GM12878 (cell line): ENCODE results near the gene ADGRE3. TPM values are rescaled to one million over a fixed set of nuclear protein-coding genes. Genes with fewer than 3 reads are reported as not detected.

Experiments used
- BRCA1 ChIP-seq: IDR thresholded peaks from 2 replicates; pipeline ENCODE4 v1.6.1; 2011; ENCODE audit warnings: low read depth, low read length, improper control_type of control experiment
- CBX3 ChIP-seq: fragments of 200-600 bp; sonication (generic); IDR thresholded peaks from 2 replicates; pipeline ENCODE4 v1.6.1; 2016; ENCODE audit warnings: low read depth, borderline replicate concordance
- CHD1 ChIP-seq: IDR thresholded peaks from 2 replicates; pipeline ENCODE4 v1.6.1; 2012; ENCODE audit warnings: low read depth, low read length, improper control_type of control experiment
- EGR1 ChIP-seq, 2 experiments: IDR thresholded peaks; 1 replicate in 1 of 2; 2 replicates in 1 of 2; pipeline ENCODE4 v1.6.1; 2011 to 2012; ENCODE audit warnings: low read depth in 2 of 2, low read length in 2 of 2, borderline replicate concordance in 1 of 2, mild to moderate bottlenecking in 1 of 2, moderate library complexity in 1 of 2
- EP300 ChIP-seq, 2 experiments: fragments of 150-350 bp in 1 of 2; IDR thresholded peaks; 2 replicates each; pipeline ENCODE4 v1.6.1; 2011 to 2012; ENCODE audit warnings: low read depth in 2 of 2, low read length in 2 of 2, borderline replicate concordance in 1 of 2, improper control_type of control experiment in 1 of 2, inconsistent platforms in 1 of 2; ENCODE audit not compliant: control insufficient read depth in 1 of 2
- EZH2 ChIP-seq: IDR thresholded peaks from 2 replicates; pipeline ENCODE4 v1.6.1; 2012; ENCODE audit warnings: low read depth, mild to moderate bottlenecking, control low read depth, inconsistent platforms, low read length, borderline replicate concordance; ENCODE audit not compliant: control insufficient read depth
- GATAD2B ChIP-seq: fragments of 450-650 bp; conservative IDR thresholded peaks from 2 replicates; pipeline ENCODE4 v1.6.1; 2017; ENCODE audit warnings: low read depth, mild to moderate bottlenecking, moderate library complexity
- HDAC6 ChIP-seq: fragments of 200-600 bp; sonication (generic); IDR thresholded peaks from one replicate; pipeline ENCODE4 v1.8.0; 2017; ENCODE audit warnings: antibody characterized with exemption; ENCODE audit not compliant: unreplicated experiment
- JUND ChIP-seq: IDR thresholded peaks from 2 replicates; pipeline ENCODE4 v1.6.1; 2012; ENCODE audit warnings: low read depth, mild to moderate bottlenecking, low read length, improper control_type of control experiment, moderate library complexity
- KDM1A ChIP-seq: fragments of 200-600 bp; sonication (generic); IDR thresholded peaks from 2 replicates; pipeline ENCODE4 v1.6.1; 2016; ENCODE audit warnings: borderline replicate concordance
- KLF5 ChIP-seq: fragments of 450-650 bp; IDR thresholded peaks from 2 replicates; pipeline ENCODE4 v1.6.1; 2014; ENCODE audit warnings: mild to moderate bottlenecking; ENCODE audit not compliant: partially characterized antibody
- MAX ChIP-seq: IDR thresholded peaks from 2 replicates; pipeline ENCODE4 v1.6.1; 2012; ENCODE audit warnings: low read depth, low read length, improper control_type of control experiment
- MLLT1 ChIP-seq: fragments of 450-650 bp; IDR thresholded peaks from 2 replicates; pipeline ENCODE4 v1.6.1; 2016; ENCODE audit warnings: mild to moderate bottlenecking
- POLR2A ChIP-seq: IDR thresholded peaks from 2 replicates; pipeline ENCODE4 v1.6.1; 2011; ENCODE audit warnings: low read depth, mild to moderate bottlenecking, low read length
- POU2F2 ChIP-seq: IDR thresholded peaks from 3 replicates; pipeline ENCODE4 v1.6.1; 2011; ENCODE audit warnings: low read depth, mild to moderate bottlenecking, low read length, borderline replicate concordance
- SRF ChIP-seq, 2 experiments: IDR thresholded peaks; 2 replicates each; pipeline ENCODE4 v1.6.1; 2011; ENCODE audit warnings: low read depth in 2 of 2, low read length in 2 of 2, mild to moderate bottlenecking in 1 of 2, moderate library complexity in 1 of 2
- TAF1 ChIP-seq: IDR thresholded peaks from 2 replicates; pipeline ENCODE4 v1.6.1; 2011; ENCODE audit warnings: mild to moderate bottlenecking, low read depth, low read length, borderline replicate concordance
- WRNIP1 ChIP-seq: IDR thresholded peaks from 2 replicates; pipeline ENCODE4 v1.6.1; 2011; ENCODE audit warnings: low read depth, low read length, improper control_type of control experiment, borderline replicate concordance
- ZNF274 ChIP-seq: IDR thresholded peaks from one replicate; pipeline ENCODE4 v1.8.0; 2011; ENCODE audit not compliant: insufficient read length, insufficient read depth
- polyA plus RNA-seq, 11 experiments: library from polyadenylated mRNA; depleted of rRNA in 4 of 11; unstranded in 6 of 11; stranded (reverse) in 5 of 11; fragments of >200 nt; fragmentation: Nextera tagmentation in 4 of 11; fragmentation: Illumina TruSeq in 1 of 11; extraction: Ambion mirVana in 4 of 11; extraction: Trizol in 1 of 11; gene quantifications; 1 replicate in 1 of 11; 2 replicates in 10 of 11; pipeline versions ENCODE4 v1.2.1 to v1.2.3, GENCODE V29; 2011 to 2016; ENCODE audit warnings: inconsistent platforms in 2 of 11, missing spikeins in 2 of 11, low read depth in 1 of 11
- total RNA-seq, 4 experiments: library from RNA; depleted of rRNA in 3 of 4; stranded (reverse); fragments of >200 nt in 3 of 4; fragmentation: Illumina TruSeq in 1 of 4; extraction: Trizol in 1 of 4; gene quantifications; 2 replicates each; pipeline versions ENCODE4 v1.2.1 to v1.2.3, GENCODE V29; 2013 to 2021
- TF ChIP-seq, protein P1 (sequence below): fragments of 450-650 bp; IDR thresholded peaks from 2 replicates; pipeline ENCODE4 v1.6.1; 2018; ENCODE audit warnings: borderline replicate concordance, mild to moderate bottlenecking; ENCODE audit not compliant: partially characterized antibody
- TF ChIP-seq, protein P2 (sequence below): fragments of 450-650 bp; formaldehyde crosslinking; IDR thresholded peaks from 2 replicates; pipeline ENCODE4 v1.4.0; 2022; ENCODE audit warnings: mild to moderate bottlenecking, moderate library complexity

Gene ADGRE3
- total and polyA plus RNA-seq, 10 of the 15 experiments (the other 5 are each of a cell fraction or from before 2014, with no cell fraction given), result 0.04 to 0.10 (median 0.05) TPM; not detected in 6

DNA sequence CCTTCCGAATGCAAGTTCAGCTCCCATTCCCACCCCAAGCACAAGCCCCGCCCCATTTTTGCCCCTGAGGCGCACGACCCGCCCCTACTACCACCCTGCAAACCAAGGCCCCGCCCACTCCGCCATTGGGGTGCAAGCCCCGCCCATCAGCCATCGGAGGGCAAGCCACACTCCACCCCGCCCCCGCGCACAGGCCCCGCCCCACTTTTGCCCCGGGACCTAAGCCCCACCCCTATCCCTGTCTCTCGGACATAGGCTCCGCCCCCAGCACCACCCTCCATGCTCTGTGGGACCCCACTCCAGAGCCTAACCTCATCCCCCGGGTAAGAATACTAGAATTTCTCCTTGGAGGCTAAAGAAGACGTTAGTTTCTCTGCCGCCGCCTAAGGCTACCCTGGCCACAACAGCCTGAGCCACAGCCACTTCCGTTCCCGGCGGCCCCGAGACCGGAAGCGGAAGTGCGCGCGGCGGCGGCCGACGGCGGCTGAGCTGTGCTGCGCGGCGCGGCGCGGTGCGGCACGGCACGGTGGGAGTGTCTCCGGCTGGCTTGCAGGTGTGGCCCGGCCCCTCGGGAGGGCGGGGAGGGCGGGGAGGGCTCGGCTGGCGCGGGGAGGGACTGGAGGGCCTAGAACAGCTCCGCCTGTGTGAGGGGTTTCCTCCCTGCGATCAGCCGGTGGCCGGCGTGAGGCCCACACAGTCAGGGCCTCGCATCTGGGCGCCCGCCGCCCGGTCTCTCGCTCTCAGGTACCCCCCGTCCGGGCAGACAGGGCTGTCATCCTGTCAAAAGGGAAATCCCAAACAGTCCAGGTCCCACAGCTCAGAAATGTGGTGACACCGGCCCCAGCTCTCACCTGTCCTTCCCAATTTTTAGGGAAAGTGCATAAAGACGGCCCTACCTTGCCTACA, 15.2 kb upstream of the ADGRE3 start, which contains the start of gene ZNF333 (continued):
- TF ChIP-seq MLLT1, result no peak
- TF ChIP-seq POU2F2, result peak; percentile 67; the same call in 2 of the 3 replicates
- TF ChIP-seq KDM1A, result no peak
- TF ChIP-seq JUND, result no peak
- no peak for TF ChIP-seq MAX
- TF ChIP-seq, protein P1, sequence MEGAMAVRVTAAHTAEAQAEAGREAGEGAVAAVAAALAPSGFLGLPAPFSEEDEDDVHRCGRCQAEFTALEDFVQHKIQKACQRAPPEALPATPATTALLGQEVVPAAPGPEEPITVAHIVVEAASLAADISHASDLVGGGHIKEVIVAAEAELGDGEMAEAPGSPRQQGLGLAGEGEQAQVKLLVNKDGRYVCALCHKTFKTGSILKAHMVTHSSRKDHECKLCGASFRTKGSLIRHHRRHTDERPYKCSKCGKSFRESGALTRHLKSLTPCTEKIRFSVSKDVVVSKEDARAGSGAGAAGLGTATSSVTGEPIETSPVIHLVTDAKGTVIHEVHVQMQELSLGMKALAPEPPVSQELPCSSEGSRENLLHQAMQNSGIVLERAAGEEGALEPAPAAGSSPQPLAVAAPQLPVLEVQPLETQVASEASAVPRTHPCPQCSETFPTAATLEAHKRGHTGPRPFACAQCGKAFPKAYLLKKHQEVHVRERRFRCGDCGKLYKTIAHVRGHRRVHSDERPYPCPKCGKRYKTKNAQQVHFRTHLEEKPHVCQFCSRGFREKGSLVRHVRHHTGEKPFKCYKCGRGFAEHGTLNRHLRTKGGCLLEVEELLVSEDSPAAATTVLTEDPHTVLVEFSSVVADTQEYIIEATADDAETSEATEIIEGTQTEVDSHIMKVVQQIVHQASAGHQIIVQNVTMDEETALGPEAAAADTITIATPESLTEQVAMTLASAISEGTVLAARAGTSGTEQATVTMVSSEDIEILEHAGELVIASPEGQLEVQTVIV, result peak; percentile 71
- TF ChIP-seq POLR2A, result peak; percentile 91
- no peak for TF ChIP-seq HDAC6
- TF ChIP-seq GATAD2B, result peak; percentile 65
- TF ChIP-seq, protein P2, sequence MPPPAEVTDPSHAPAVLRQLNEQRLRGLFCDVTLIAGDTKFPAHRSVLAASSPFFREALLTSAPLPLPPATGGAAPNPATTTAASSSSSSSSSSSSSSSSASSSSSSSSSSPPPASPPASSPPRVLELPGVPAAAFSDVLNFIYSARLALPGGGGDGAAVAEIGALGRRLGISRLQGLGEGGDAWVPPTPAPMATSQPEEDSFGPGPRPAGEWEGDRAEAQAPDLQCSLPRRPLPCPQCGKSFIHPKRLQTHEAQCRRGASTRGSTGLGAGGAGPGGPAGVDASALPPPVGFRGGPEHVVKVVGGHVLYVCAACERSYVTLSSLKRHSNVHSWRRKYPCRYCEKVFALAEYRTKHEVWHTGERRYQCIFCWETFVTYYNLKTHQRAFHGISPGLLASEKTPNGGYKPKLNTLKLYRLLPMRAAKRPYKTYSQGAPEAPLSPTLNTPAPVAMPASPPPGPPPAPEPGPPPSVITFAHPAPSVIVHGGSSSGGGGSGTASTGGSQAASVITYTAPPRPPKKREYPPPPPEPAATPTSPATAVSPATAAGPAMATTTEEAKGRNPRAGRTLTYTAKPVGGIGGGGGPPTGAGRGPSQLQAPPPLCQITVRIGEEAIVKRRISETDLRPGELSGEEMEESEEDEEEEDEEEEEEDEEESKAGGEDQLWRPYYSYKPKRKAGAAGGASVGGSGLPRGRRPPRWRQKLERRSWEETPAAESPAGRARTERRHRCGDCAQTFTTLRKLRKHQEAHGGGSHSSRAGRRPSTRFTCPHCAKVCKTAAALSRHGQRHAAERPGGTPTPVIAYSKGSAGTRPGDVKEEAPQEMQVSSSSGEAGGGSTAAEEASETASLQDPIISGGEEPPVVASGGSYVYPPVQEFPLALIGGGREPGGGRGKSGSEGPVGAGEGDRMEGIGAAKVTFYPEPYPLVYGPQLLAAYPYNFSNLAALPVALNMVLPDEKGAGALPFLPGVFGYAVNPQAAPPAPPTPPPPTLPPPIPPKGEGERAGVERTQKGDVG (CRISPR knock-in tag), result no peak
- peak in 1 of 2 experiments; percentile 27; a peak in 1 of 4 replicates for TF ChIP-seq EP300 (IDR thresholded peaks at IDR 0.05; ENCODE audit: borderline replicate concordance in 1 of 2, control insufficient read depth in 1 of 2, low read depth in 2 of 2, low read length in 2 of 2)
- TF ChIP-seq SRF (IDR thresholded peaks at IDR 0.05; ENCODE audit: low read depth in 2 of 2, low read length in 2 of 2), result 0 out of 4 replicates have a peak, but pooled peaks of 1 of the 2 experiments have one; percentile 2
- TF ChIP-seq BRCA1, result no peak
- TF ChIP-seq CBX3, result no peak
- TF ChIP-seq TAF1, result peak; percentile 81
- peak; percentile 52 to 78 for TF ChIP-seq EGR1 (IDR thresholded peaks at IDR 0.05; ENCODE audit: borderline replicate concordance in 1 of 2, low read depth in 2 of 2, low read length in 2 of 2)
- no peak for TF ChIP-seq CHD1
- no peak for TF ChIP-seq KLF5
- TF ChIP-seq EZH2, result no peak
- no peak for TF ChIP-seq WRNIP1
- no peak for TF ChIP-seq ZNF274
